GM19438 (cell line): ENCODE data around the gene SH3TC2.

Experiments used
- ATAC-seq: cut with Tn5 transposase; IDR thresholded peaks from one replicate; pipeline ENCODE4 v1.9.1; 2021; ENCODE audit warnings: low read depth; ENCODE audit not compliant: unreplicated experiment

The SH3TC2 gene

GRCh38 chr5:149061341-149061740 is 1.5 kb downstream of the SH3TC2 start:
- ATAC-seq: no peak

- no peak for ATAC-seq
Observed at GRCh38 chr5:149060325-149060724, 2.5 kb downstream of the SH3TC2 start.

- no peak for ATAC-seq
Observed at GRCh38 chr5:149056616-149057165, 6.2 kb downstream of the SH3TC2 start.

GRCh38 chr5:149054416-149054815 is 8.4 kb downstream of the SH3TC2 start:
- ATAC-seq: no peak

- no peak for ATAC-seq
Observed at GRCh38 chr5:149053072-149053695, 9.7 kb downstream of the SH3TC2 start.

- no peak for ATAC-seq
Observed at GRCh38 chr5:149049371-149049781, 13.5 kb downstream of the SH3TC2 start.

GRCh38 chr5:149048811-149049210 is 14.1 kb downstream of the SH3TC2 start:
- no peak for ATAC-seq

- no peak for ATAC-seq
Observed at GRCh38 chr5:149047462-149047861, 15.4 kb downstream of the SH3TC2 start.

- no peak for ATAC-seq
Observed at GRCh38 chr5:149046196-149046829, 16.5 kb downstream of the SH3TC2 start.

- ATAC-seq: no peak
Observed at GRCh38 chr5:149045089-149045460, 17.8 kb downstream of the SH3TC2 start.

GRCh38 chr5:149044453-149045088 is 18.3 kb downstream of the SH3TC2 start:
- ATAC-seq: no peak

GRCh38 chr5:149043641-149044040 is 19.2 kb downstream of the SH3TC2 start:
- ATAC-seq: no peak

- ATAC-seq: no peak
Observed at GRCh38 chr5:149042865-149043264, 20.0 kb downstream of the SH3TC2 start.

- no peak for ATAC-seq
Observed at GRCh38 chr5:149041242-149041641, 21.6 kb downstream of the SH3TC2 start.

GRCh38 chr5:149040421-149040820 is 22.4 kb downstream of the SH3TC2 start:
- ATAC-seq: no peak

- ATAC-seq: no peak
Observed at GRCh38 chr5:149039506-149039905, 23.4 kb downstream of the SH3TC2 start.

- ATAC-seq: no peak
Observed at GRCh38 chr5:149038336-149039080, 24.4 kb downstream of the SH3TC2 start.

GRCh38 chr5:149037817-149038216 is 25.0 kb downstream of the SH3TC2 start:
- no peak for ATAC-seq

- ATAC-seq: no peak
Observed at GRCh38 chr5:149036970-149037369, 25.9 kb downstream of the SH3TC2 start.

GRCh38 chr5:149036168-149036567 is 26.7 kb downstream of the SH3TC2 start:
- ATAC-seq: no peak

GRCh38 chr5:149035372-149035790 is 27.5 kb downstream of the SH3TC2 start:
- peak; percentile 90 for ATAC-seq
